ENCODE results near the gene TRH. TPM values are rescaled to one million over a fixed set of nuclear protein-coding genes. Genes with fewer than 3 reads are reported as not detected.
"Not testable (repeated sequence)": the region's sequence is repeated elsewhere in the genome, so short reads cannot be mapped to it uniquely, and the experiment has no call there.

Gene TRH
- total and polyA plus RNA-seq, 2 of the 8 experiments (the other 6 are each of a cell fraction or from before 2014, with no cell fraction given), result not detected

DNA sequence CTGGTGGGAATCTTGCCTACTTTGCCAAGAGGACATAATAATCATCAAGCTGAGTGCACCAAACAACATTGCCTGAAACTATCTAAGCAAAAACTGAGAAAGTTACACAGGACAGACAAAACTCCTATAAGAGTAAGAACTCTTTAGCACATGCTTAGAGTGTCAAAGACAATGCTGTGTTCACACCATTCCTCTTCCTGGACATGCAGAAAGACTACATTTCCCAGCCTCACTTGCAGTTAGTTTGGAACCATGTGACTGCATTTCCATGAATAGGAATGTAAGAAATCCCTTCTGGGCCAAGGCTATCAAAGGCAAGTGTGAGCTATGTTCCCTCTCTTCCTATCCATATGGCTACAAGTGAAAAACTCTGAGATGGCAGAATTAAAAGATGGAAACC lies 37.6 kb downstream of the TRH start:
- H2BK20ac ChIP-seq (ENCODE audit: low read length); H3K36me3 ChIP-seq (ENCODE audit: control insufficient read depth in 2 of 4, insufficient read depth in 4 of 4, low read length in 3 of 4); H4K8ac ChIP-seq (ENCODE audit: extremely low read depth, insufficient read depth, low read length); H2BK15ac ChIP-seq (ENCODE audit: low read length); H4K20me1 ChIP-seq (replicated peaks in 1 of 2; ENCODE audit: control insufficient read depth in 1 of 2, insufficient read depth in 2 of 2, low read length in 2 of 2); H3K9ac ChIP-seq (replicated peaks in 1 of 4; ENCODE audit: extremely low read depth in 1 of 4, low read depth in 3 of 4, low read length in 3 of 4); FAIRE-seq; H3K4ac ChIP-seq (replicated peaks; ENCODE audit: insufficient read length, low read depth, low read length); H3K4me1 ChIP-seq (replicated peaks in 1 of 4; ENCODE audit: control insufficient read depth in 3 of 4, insufficient read depth in 4 of 4, low read length in 3 of 4); H3K56ac ChIP-seq (replicated peaks; ENCODE audit: insufficient read length, low read depth, low read length); H3K79me2 ChIP-seq (ENCODE audit: control insufficient read depth in 1 of 2, insufficient read depth in 2 of 2, low read length in 2 of 2); H3K79me1 ChIP-seq (ENCODE audit: low read depth, low read length); H3K4me2 ChIP-seq (ENCODE audit: insufficient read depth in 1 of 2, low read depth in 2 of 2, low read length in 2 of 2); H3K27ac ChIP-seq (ENCODE audit: low read depth, low read length); DNase-seq (ENCODE audit: low read depth in 1 of 2, low spot score in 2 of 2); H2BK12ac ChIP-seq (ENCODE audit: low read depth, low read length); H2AFZ ChIP-seq (ENCODE audit: low read length); H2BK5ac ChIP-seq (ENCODE audit: low read depth, low read length); H3K9me3 ChIP-seq (ENCODE audit: insufficient read depth in 2 of 2, low read depth in 1 of 2, low read length in 1 of 2); H2BK120ac ChIP-seq (replicated peaks; ENCODE audit: low read depth, low read length); H4K5ac ChIP-seq (ENCODE audit: insufficient read length, low read depth, low read length); H2AK5ac ChIP-seq (ENCODE audit: low read depth, low read length); H3K14ac ChIP-seq (ENCODE audit: insufficient read length); H3K18ac ChIP-seq (ENCODE audit: extremely low read depth, low read length); H4K91ac ChIP-seq (replicated peaks; ENCODE audit: insufficient read length, low read length); H3K23ac ChIP-seq (ENCODE audit: insufficient read length); H3K23me2 ChIP-seq (ENCODE audit: low read depth, low read length); H3K4me3 ChIP-seq (ENCODE audit: extremely low read depth in 1 of 4, insufficient read depth in 2 of 4, low read depth in 3 of 4, low read length in 4 of 4); POLR2A ChIA-PET (ENCODE audit: partially characterized antibody); H3K27me3 ChIP-seq (replicated peaks in 1 of 4; ENCODE audit: control insufficient read depth in 3 of 4, extremely low read depth in 1 of 4, insufficient read depth in 3 of 4, low read length in 3 of 4): not testable (repeated sequence)
- TF ChIP-seq, protein P1, sequence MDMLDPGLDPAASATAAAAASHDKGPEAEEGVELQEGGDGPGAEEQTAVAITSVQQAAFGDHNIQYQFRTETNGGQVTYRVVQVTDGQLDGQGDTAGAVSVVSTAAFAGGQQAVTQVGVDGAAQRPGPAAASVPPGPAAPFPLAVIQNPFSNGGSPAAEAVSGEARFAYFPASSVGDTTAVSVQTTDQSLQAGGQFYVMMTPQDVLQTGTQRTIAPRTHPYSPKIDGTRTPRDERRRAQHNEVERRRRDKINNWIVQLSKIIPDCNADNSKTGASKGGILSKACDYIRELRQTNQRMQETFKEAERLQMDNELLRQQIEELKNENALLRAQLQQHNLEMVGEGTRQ (IDR thresholded peaks at IDR 0.05; ENCODE audit: low read length), result peak; percentile 5; the same call in 1 of the 2 replicates
- peak; percentile 26 for TF ChIP-seq SIX5 (IDR thresholded peaks at IDR 0.05; ENCODE audit: low read depth, low read length)
- CTCF ChIA-PET (ENCODE audit: partially characterized antibody), result interaction anchor here (0.7 to 4.7 kb wide), 2 partner anchors 22 to 70 kb away, joined by 3 to 16 read pairs; no protein-coding TSS in a partner anchor

All from H1 (cell line).